Measurements from ENCODE around the gene XAF1.
"Not testable (repeated sequence)": the region's sequence is repeated elsewhere in the genome, so short reads cannot be mapped to it uniquely, and the experiment has no call there.

Gene XAF1

DNA sequence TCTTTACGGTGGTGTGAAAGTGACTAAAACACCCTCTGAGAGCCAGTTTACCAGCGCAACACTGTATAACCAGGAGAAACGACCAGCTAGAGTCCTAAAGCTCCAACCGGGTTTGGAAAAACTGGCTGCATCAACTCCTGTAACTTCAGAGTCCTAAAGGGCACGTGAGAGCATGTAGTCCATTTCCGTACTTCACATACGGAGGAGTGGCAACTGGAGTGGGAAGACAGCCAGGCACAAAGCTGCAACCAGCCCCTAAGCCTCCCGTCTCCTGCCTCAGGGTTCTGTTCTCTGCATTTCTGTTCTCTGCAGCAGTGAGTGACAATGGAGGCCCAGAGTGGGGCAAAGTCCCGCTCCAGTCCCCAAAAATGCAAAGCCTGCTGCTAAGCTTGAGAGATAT is 56.4 kb downstream of the XAF1 start:
- in situ Hi-C loops (cut with MboI; ENCODE audit: low pct_unique_long_range_greater_than_20kb, low sequenced_read_pairs, unreplicated experiment): no loop called here
- no peak for DNase-seq (ENCODE audit: low spot score)
- TF ChIP-seq, protein P1, sequence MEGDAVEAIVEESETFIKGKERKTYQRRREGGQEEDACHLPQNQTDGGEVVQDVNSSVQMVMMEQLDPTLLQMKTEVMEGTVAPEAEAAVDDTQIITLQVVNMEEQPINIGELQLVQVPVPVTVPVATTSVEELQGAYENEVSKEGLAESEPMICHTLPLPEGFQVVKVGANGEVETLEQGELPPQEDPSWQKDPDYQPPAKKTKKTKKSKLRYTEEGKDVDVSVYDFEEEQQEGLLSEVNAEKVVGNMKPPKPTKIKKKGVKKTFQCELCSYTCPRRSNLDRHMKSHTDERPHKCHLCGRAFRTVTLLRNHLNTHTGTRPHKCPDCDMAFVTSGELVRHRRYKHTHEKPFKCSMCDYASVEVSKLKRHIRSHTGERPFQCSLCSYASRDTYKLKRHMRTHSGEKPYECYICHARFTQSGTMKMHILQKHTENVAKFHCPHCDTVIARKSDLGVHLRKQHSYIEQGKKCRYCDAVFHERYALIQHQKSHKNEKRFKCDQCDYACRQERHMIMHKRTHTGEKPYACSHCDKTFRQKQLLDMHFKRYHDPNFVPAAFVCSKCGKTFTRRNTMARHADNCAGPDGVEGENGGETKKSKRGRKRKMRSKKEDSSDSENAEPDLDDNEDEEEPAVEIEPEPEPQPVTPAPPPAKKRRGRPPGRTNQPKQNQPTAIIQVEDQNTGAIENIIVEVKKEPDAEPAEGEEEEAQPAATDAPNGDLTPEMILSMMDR (IDR thresholded peaks at IDR 0.05; ENCODE audit: extremely low read depth, insufficient read depth, missing control alignments): no peak

DNA sequence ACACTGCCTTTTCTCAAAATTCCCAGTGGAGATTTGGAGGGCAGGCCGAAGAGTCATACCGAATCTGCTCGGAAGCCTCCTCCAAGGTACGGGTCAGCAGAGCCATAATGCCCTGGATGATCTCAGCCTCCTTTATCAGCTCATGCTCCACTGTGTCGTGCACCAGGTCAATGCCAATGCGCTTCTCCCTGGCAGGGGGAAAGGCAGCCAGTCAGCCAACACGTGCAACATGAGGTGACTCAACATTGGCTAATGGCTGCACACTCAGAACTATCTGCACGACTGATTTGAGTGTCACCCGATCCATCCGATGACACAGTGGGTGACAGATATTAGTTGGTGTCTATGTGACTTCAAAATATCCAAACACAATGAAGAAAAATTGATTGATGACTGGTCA is 59.9 kb downstream of the XAF1 start:
- no peak for DNase-seq (ENCODE audit: low spot score)
- in situ Hi-C loops (cut with MboI; ENCODE audit: low pct_unique_long_range_greater_than_20kb, low sequenced_read_pairs, unreplicated experiment): no loop called here
- TF ChIP-seq, protein P1 (IDR thresholded peaks at IDR 0.05; ENCODE audit: extremely low read depth, insufficient read depth, missing control alignments): no peak

DNA sequence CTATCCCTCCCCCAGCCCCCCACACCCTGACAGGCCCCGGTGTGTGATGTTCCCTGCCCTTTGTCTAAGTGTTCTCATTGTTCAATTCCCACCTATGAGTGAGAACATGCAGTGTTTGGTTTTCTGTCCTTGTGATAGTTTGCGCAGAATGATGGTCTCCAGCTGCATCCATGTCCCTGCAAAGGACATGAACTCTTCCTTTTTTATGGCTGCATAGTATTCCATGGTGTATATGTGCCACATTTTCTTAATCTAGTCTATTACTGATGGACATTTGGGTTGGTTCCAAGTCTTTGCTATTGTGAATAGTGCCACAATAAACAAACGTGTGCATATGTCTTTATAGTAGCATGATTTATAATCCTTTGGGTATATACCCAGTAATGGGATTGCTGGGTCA is 60.5 kb downstream of the XAF1 start:
- in situ Hi-C loops (cut with MboI; ENCODE audit: low pct_unique_long_range_greater_than_20kb, low sequenced_read_pairs, unreplicated experiment); DNase-seq (ENCODE audit: low spot score): not testable (repeated sequence)

DNA sequence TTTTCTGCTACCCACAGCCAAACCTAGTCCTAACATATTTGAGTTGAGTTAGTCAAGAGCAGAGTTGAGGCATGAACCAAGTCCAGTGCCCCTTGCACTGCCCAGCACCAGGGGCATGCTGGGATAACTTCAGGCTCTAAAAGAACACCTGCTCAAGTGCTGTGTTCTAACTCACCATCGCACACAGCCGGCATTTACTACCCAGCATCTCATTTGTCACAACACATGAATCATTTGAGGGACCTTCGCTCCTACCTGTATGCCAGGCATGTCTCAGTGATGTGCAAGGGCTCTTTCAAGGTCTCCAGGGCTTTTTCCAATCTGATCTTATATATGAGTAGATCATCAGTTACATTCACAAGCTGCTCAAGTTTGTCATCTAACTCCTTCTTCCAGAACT is 63.1 kb downstream of the XAF1 start:
- in situ Hi-C loops (cut with MboI; ENCODE audit: low pct_unique_long_range_greater_than_20kb, low sequenced_read_pairs, unreplicated experiment): no loop called here
- TF ChIP-seq, protein P1 (IDR thresholded peaks at IDR 0.05; ENCODE audit: extremely low read depth, insufficient read depth, missing control alignments): no peak
- DNase-seq (ENCODE audit: low spot score): no peak

DNA sequence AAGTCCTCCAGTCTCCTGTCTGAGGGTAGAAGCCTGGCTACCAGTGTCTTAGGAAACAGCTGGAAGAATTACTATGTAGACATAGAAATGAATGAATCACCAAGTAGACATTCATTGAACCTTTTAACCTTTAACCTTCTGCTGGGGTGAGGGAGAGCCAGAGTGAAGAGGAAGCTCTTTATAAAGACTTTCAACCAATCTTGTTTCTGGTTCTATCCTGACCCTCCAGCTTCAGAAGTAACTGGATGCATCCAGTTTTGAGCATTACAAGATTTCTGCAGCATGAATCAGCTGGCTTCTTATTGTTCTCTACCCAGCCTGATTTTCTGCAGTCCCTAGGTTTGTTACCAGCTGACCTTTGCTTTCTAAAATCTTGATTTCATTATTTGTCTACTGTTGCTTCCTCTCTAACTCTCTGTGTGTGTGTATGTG is 67.2 kb downstream of the XAF1 start:
- in situ Hi-C loops (cut with MboI; ENCODE audit: low pct_unique_long_range_greater_than_20kb, low sequenced_read_pairs, unreplicated experiment): no loop called here
- no peak for DNase-seq (ENCODE audit: low spot score)
- TF ChIP-seq, protein P1 (IDR thresholded peaks at IDR 0.05; ENCODE audit: extremely low read depth, insufficient read depth, missing control alignments): no peak

Measured in GM13977 (cell line).